Measurements from ENCODE around the gene NFKBIE. TPM values are rescaled to one million over a fixed set of nuclear protein-coding genes. Genes with fewer than 3 reads are reported as not detected.
A peak's percentile ranks its signal among the peaks of the same experiment; 100 is the strongest.

NFKBIE gene
- total and polyA plus RNA-seq, 9 of the 15 experiments (the other 6 are each of a cell fraction or from before 2014, with no cell fraction given) = 2.1 to 16.4 (median 11.7) TPM

- peaks cover 68 to 89% of the 10 kb centered on the region in 2 experiments for H3K27me3 ChIP-seq (ENCODE audit: control insufficient read depth in 2 of 2, insufficient read depth in 2 of 2, low read length in 2 of 2)
- H4K20me1 ChIP-seq (replicated peaks; ENCODE audit: control insufficient read depth, insufficient read depth, low read length) = peaks cover 13% of the 10 kb centered on the region
- CTCF ChIA-PET (ENCODE audit: low intra/inter-chr PET ratio) = no interaction called here
- H3K9ac ChIP-seq (ENCODE audit: insufficient read depth in 1 of 2, low read depth in 2 of 2, low read length in 2 of 2) = no peak overlapping the region
- FAIRE-seq (no peak), ATAC-seq (no peak), DNase-seq (ENCODE audit: extremely low read depth in 1 of 4, low spot score in 3 of 4) (no peak)
- in situ Hi-C loops (cut with MboI) (no loop called here), intact Hi-C loops (cut with micrococcal nuclease) (no loop called here)
- WGBS (ENCODE audit: insufficient coverage, low coverage, missing lambda C conversion rate) = 1% methylated on average over 9 of the region's 9 CpGs
- H2AFZ ChIP-seq (ENCODE audit: low read depth, low read length) = no peak overlapping the region
- H3K4me1 ChIP-seq (replicated peaks in 1 of 2; ENCODE audit: control insufficient read depth in 2 of 2, insufficient read depth in 2 of 2, low read length in 2 of 2) = peaks cover 0 to 20% of the 10 kb centered on the region in 2 experiments; a peak in 2 of 5 replicates
- no peak overlapping the region for H3K4me3 ChIP-seq
- no peaks in the 10 kb centered on the region for H3K79me2 ChIP-seq (ENCODE audit: control insufficient read depth, insufficient read depth, low read length)
- no TSS peak for BruUV-seq (replicated peaks)
- no peaks in the 10 kb centered on the region for H3K36me3 ChIP-seq (ENCODE audit: control insufficient read depth, insufficient read depth, low read length)
- H3K9me1 ChIP-seq (ENCODE audit: control insufficient read depth, insufficient read depth, low read length) = peaks cover 4% of the 10 kb centered on the region
- no peak for TF ChIP-seq STAT6 (CRISPR knock-in tag; IDR thresholded peaks at IDR 0.05)
- TF ChIP-seq, protein P1, sequence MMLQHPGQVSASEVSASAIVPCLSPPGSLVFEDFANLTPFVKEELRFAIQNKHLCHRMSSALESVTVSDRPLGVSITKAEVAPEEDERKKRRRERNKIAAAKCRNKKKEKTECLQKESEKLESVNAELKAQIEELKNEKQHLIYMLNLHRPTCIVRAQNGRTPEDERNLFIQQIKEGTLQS (IDR thresholded peaks at IDR 0.05) = 0 out of 2 replicates have a peak, but pooled peaks have one; percentile 24
- TF ChIP-seq, protein P1 (CRISPR knock-in tag; conservative IDR thresholded peaks at IDR 0.05) = no peak
- no peak overlapping the region for H3K4me2 ChIP-seq (ENCODE audit: insufficient read depth, low read length)
- no peaks in the 10 kb centered on the region for H3K9me3 ChIP-seq (replicated peaks; ENCODE audit: control insufficient read depth, insufficient read depth, low read depth, low read length)
- no peak overlapping the region for H3K27ac ChIP-seq (ENCODE audit: extremely low read depth, low read depth, low read length)
- POLR2A ChIA-PET = interaction anchor here (0.7 to 1.5 kb wide), 4 partner anchors 9 to 494 kb away, joined by 3 to 5 read pairs (median 4); partner anchors contain the start of genes AARS2 and TMEM151B
Measured at GRCh38 chr6:44278774-44279697, 13.7 kb upstream of the NFKBIE start.
